Loucy (cell line): Measurements from ENCODE around the gene SCAMP1.

Experiments
- H2AFZ ChIP-seq: fragments of 200-600 bp; sonication (generic); 2 replicates; pipeline ENCODE4 v1.6.0; 2016; ENCODE audit warnings: antibody characterized with exemption, mild to moderate bottlenecking, low read length, moderate library complexity
- H3F3A ChIP-seq: fragments of 200-600 bp; 2 replicates; pipeline ENCODE4 v1.6.0; 2016; ENCODE audit warnings: antibody characterized with exemption, low read depth, mild to moderate bottlenecking
- H3K27me3 ChIP-seq: fragments of 200-600 bp; sonication (generic); 2 replicates; pipeline ENCODE4 v1.6.1; 2014; ENCODE audit warnings: low read length, mild to moderate bottlenecking; ENCODE audit not compliant: insufficient read depth, poor library complexity, severe bottlenecking
- H3K36me3 ChIP-seq: fragments of 200-600 bp; sonication (generic); 2 replicates; pipeline ENCODE4 v1.6.1; 2016; ENCODE audit warnings: low read length; ENCODE audit not compliant: insufficient read depth
- H3K4me1 ChIP-seq: fragments of 200-600 bp; sonication (generic); 2 replicates; pipeline ENCODE4 v1.5.1; 2014; ENCODE audit warnings: low read length, mild to moderate bottlenecking; ENCODE audit not compliant: insufficient read depth, poor library complexity, severe bottlenecking
- H3K4me2 ChIP-seq: fragments of 200-600 bp; sonication (generic); 2 replicates; pipeline ENCODE4 v1.6.0; 2014; ENCODE audit warnings: antibody characterized with exemption, low read length, low read depth, mild to moderate bottlenecking; ENCODE audit not compliant: poor library complexity, severe bottlenecking
- H3K4me3 ChIP-seq: fragments of 200-600 bp; sonication (generic); 2 replicates; pipeline ENCODE4 v1.5.1; 2014; ENCODE audit warnings: low read length, mild to moderate bottlenecking, mixed read lengths; ENCODE audit not compliant: poor library complexity, severe bottlenecking
- H3K79me2 ChIP-seq: fragments of 200-600 bp; sonication (generic); 2 replicates; pipeline ENCODE4 v1.6.1; 2014; ENCODE audit warnings: low read length; ENCODE audit not compliant: insufficient read depth
- H3K9ac ChIP-seq: fragments of 200-600 bp; sonication (generic); 2 replicates; pipeline ENCODE4 v1.6.0; 2014; ENCODE audit warnings: mild to moderate bottlenecking, low read depth, low read length, moderate library complexity; ENCODE audit not compliant: poor library complexity, severe bottlenecking
- H3K9me2 ChIP-seq: fragments of 200-600 bp; sonication (generic); replicated peaks from 2 replicates; pipeline ENCODE4 v1.6.1; 2016; ENCODE audit warnings: low read depth, low read length, mixed read lengths
- H3K9me3 ChIP-seq: fragments of 200-600 bp; sonication (generic); 2 replicates; pipeline ENCODE4 v1.6.1; 2014; ENCODE audit warnings: mild to moderate bottlenecking, antibody characterized with exemption, low read length, low read depth; ENCODE audit not compliant: insufficient read depth
- H4K20me1 ChIP-seq: fragments of 200-600 bp; sonication (generic); 2 replicates; pipeline ENCODE4 v1.6.0; 2014; ENCODE audit warnings: antibody characterized with exemption, low read length, mild to moderate bottlenecking; ENCODE audit not compliant: insufficient read depth, poor library complexity, severe bottlenecking
- EZH2phosphoT487 ChIP-seq: fragments of 200-600 bp; IDR thresholded peaks from 2 replicates; pipeline ENCODE4 v1.6.1; 2018; ENCODE audit warnings: antibody characterized with exemption, mild to moderate bottlenecking, moderate library complexity, borderline replicate concordance
- TF ChIP-seq, protein P1 (sequence below): fragments of 200-600 bp; sonication (generic); conservative IDR thresholded peaks from 2 replicates; pipeline ENCODE4 v1.5.1; 2014; ENCODE audit warnings: mild to moderate bottlenecking, antibody characterized with exemption, low read length

The SCAMP1 gene

DNA sequence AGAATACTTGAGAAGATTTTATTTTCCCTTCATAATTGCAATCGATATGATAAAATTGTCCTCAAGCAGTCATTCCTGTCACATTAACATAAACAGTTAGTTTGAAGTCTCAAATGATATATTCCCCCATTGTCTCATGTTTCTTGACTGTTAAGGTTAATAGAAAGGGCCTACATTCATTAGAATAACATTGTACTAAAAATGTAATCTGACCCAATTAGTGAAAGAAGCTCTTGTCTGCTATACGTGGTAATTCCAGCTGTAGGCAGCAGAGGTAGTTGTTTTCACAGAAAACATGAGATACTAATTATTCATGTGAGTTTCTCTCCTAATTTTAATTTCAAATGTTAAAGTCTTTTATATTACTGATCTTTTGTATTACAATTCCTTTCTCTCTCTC, 40.0 kb upstream of the SCAMP1 start:
- Histone ChIP-seq H3K4me1 (no peaks in the 10 kb centered on the region), H3K79me2 (no peaks in the 10 kb centered on the region), H3K4me3 (no peak overlapping the region), H3K9me3 (no peaks in the 10 kb centered on the region), H3K9me2 (no peaks in the 10 kb centered on the region), H3K27me3 (no peaks in the 10 kb centered on the region), H3K9ac (no peak overlapping the region), H3K4me2 (no peak overlapping the region), H3F3A (no peaks in the 10 kb centered on the region), H3K36me3 (no peaks in the 10 kb centered on the region), H4K20me1 (no peaks in the 10 kb centered on the region), H2AFZ (no peak overlapping the region)
- no peak for TF ChIP-seq EZH2phosphoT487
- TF ChIP-seq, protein P1, sequence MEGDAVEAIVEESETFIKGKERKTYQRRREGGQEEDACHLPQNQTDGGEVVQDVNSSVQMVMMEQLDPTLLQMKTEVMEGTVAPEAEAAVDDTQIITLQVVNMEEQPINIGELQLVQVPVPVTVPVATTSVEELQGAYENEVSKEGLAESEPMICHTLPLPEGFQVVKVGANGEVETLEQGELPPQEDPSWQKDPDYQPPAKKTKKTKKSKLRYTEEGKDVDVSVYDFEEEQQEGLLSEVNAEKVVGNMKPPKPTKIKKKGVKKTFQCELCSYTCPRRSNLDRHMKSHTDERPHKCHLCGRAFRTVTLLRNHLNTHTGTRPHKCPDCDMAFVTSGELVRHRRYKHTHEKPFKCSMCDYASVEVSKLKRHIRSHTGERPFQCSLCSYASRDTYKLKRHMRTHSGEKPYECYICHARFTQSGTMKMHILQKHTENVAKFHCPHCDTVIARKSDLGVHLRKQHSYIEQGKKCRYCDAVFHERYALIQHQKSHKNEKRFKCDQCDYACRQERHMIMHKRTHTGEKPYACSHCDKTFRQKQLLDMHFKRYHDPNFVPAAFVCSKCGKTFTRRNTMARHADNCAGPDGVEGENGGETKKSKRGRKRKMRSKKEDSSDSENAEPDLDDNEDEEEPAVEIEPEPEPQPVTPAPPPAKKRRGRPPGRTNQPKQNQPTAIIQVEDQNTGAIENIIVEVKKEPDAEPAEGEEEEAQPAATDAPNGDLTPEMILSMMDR = peak; percentile 82

GRCh38 chr5:78323241-78323640, 37.2 kb upstream of the SCAMP1 start:
- H3K9ac ChIP-seq = no peak overlapping the region
- TF ChIP-seq, protein P1 = no peak
- TF ChIP-seq EZH2phosphoT487 = no peak
- peaks cover under 1% of the 10 kb centered on the region for H3K4me1 ChIP-seq
- no peaks in the 10 kb centered on the region for H3K79me2 ChIP-seq
- no peak overlapping the region for H3K4me3 ChIP-seq
- H4K20me1 ChIP-seq = no peaks in the 10 kb centered on the region
- H3K4me2 ChIP-seq = no peak overlapping the region
- no peaks in the 10 kb centered on the region for H3K9me2 ChIP-seq
- peak overlapping the region; percentile 54; the same call in 1 of the 2 replicates for H2AFZ ChIP-seq
- H3K36me3 ChIP-seq = no peaks in the 10 kb centered on the region
- no peaks in the 10 kb centered on the region for H3F3A ChIP-seq
- H3K27me3 ChIP-seq = no peaks in the 10 kb centered on the region
- no peaks in the 10 kb centered on the region for H3K9me3 ChIP-seq

- no peaks in the 10 kb centered on the region for H3K27me3 ChIP-seq
- no peak overlapping the region for H3K4me3 ChIP-seq
- H4K20me1 ChIP-seq = no peaks in the 10 kb centered on the region
- H3K4me1 ChIP-seq = peaks cover 4% of the 10 kb centered on the region
- H2AFZ ChIP-seq = no peak overlapping the region
- TF ChIP-seq, protein P1 = no peak
- no peaks in the 10 kb centered on the region for H3F3A ChIP-seq
- no peak overlapping the region for H3K9ac ChIP-seq
- no peaks in the 10 kb centered on the region for H3K36me3 ChIP-seq
- H3K9me2 ChIP-seq = no peaks in the 10 kb centered on the region
- no peaks in the 10 kb centered on the region for H3K9me3 ChIP-seq
- H3K4me2 ChIP-seq = no peak overlapping the region
- no peaks in the 10 kb centered on the region for H3K79me2 ChIP-seq
These were observed 33.5 kb upstream of the SCAMP1 start for GRCh38 chr5:78326930-78327329.
